Tibial nerve (tissue), 4 donors: ENCODE measurements around the gene USP35. TPM values are rescaled to one million over a fixed set of nuclear protein-coding genes. Genes with fewer than 3 reads are reported as not detected.
A peak's percentile ranks its signal among the peaks of the same experiment; 100 is the strongest.

ENCODE experiments used
- DNase-seq, 2 donors: peaks; one replicate each; pipeline ENCODE4 v3.0.0-alpha.2; 2019; ENCODE audit warnings: low spot score in 2 of 2
- H3K27ac ChIP-seq, 4 donors: fragments of 200-600 bp; sonication (generic) in 3 of 4; one replicate each; pipeline ENCODE4 v1.5.1; 2017 to 2019; ENCODE audit warnings: mild to moderate bottlenecking in 1 of 4
- H3K27me3 ChIP-seq, 2 donors: fragments of 200-600 bp; sonication (generic) in 1 of 2; one replicate each; pipeline versions ENCODE4 v1.5.1 to v1.6.0; 2017 to 2019
- H3K36me3 ChIP-seq, 3 donors: fragments of 200-600 bp; sonication (generic); one replicate each; pipeline ENCODE4 v1.5.1; 2018 to 2019
- H3K4me1 ChIP-seq, 4 donors: fragments of 200-600 bp; sonication (generic) in 3 of 4; one replicate each; pipeline ENCODE4 v1.5.1; 2017 to 2019
- H3K4me3 ChIP-seq, 4 donors: fragments of 200-600 bp; sonication (generic) in 3 of 4; one replicate each; pipeline ENCODE4 v1.5.1; 2017 to 2019; ENCODE audit warnings: mild to moderate bottlenecking in 1 of 4, moderate library complexity in 1 of 4
- H3K9me3 ChIP-seq, 4 donors: fragments of 200-600 bp; sonication (generic) in 3 of 4; one replicate each; pipeline ENCODE4 v1.5.1; 2017 to 2019
- EP300 ChIP-seq, 2 donors: sonication (generic); formaldehyde crosslinking; IDR thresholded peaks; one replicate each; pipeline ENCODE4 v1.6.1; 2017; ENCODE audit warnings: antibody characterized with exemption in 2 of 2, mild to moderate bottlenecking in 1 of 2
- POLR2A ChIP-seq, 2 donors: fragments of 450-650 bp; IDR thresholded peaks; one replicate each; pipeline ENCODE4 v1.6.1; 2017; ENCODE audit warnings: antibody characterized with exemption in 2 of 2, mild to moderate bottlenecking in 2 of 2, moderate library complexity in 2 of 2
- WGBS, 2 donors: methylation state at CpG; one replicate each; pipeline ENCODE4 v1.1.5; 2018; 5-methylcytosine and 5-hydroxymethylcytosine counted together
- total RNA-seq, 4 donors: library from RNA; depleted of rRNA; stranded (reverse); fragments of >200 nt; gene quantifications; one replicate each; pipeline ENCODE4 v1.1.0, GENCODE V29; 2016
- TF ChIP-seq, protein P1 (sequence below), 5 experiments: fragments of 200-600 bp in 3 of 5; fragments of 450-650 bp in 2 of 5; sonication (generic) in 3 of 5; IDR thresholded peaks; one replicate each; pipeline ENCODE4 v1.5.1; 2016 to 2019; ENCODE audit warnings: antibody characterized with exemption in 5 of 5, mild to moderate bottlenecking in 3 of 5, moderate library complexity in 2 of 5

USP35 gene
- total RNA-seq, 4 donors from 2014 or later, result 10.9 to 23.1 (median 12.6) TPM

DNA sequence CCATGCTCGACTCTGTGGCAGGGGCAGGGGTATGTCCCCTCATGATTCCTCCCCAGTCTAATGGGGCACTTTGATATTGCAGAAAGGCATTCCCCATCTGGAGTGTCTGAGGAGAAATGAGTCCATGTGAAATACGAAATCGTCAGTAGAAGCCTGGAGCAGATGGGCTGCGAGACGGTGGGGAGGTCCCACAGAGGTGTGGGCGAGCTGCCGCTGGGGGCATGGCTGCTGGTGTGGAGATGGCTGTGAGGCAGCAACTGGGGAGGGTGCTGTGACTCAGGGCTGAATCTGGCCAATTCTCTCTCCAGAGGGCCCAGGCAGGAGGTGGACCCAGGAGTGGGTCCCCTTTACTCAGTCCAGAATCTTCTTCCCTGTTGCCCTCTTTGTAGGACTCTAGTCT lies 11.5 kb upstream of the USP35 start:
- H3K36me3 ChIP-seq, result peaks cover 0 to 48% (median 0%) of the 10 kb centered on the region in 3 donors
- H3K9me3 ChIP-seq, result no peaks in the 10 kb centered on the region
- no peaks in the 10 kb centered on the region for H3K27me3 ChIP-seq
- no peaks in the 10 kb centered on the region for H3K4me1 ChIP-seq
- WGBS, 2 donors, result 84 to 91% methylated on average over 7 of the region's 7 CpGs
- no peak overlapping the region for H3K27ac ChIP-seq
- no peak overlapping the region for H3K4me3 ChIP-seq
- DNase-seq, result no peak
- TF ChIP-seq EP300 (IDR thresholded peaks at IDR 0.05) (no peak), POLR2A (IDR thresholded peaks at IDR 0.05) (no peak)
- TF ChIP-seq, protein P1, sequence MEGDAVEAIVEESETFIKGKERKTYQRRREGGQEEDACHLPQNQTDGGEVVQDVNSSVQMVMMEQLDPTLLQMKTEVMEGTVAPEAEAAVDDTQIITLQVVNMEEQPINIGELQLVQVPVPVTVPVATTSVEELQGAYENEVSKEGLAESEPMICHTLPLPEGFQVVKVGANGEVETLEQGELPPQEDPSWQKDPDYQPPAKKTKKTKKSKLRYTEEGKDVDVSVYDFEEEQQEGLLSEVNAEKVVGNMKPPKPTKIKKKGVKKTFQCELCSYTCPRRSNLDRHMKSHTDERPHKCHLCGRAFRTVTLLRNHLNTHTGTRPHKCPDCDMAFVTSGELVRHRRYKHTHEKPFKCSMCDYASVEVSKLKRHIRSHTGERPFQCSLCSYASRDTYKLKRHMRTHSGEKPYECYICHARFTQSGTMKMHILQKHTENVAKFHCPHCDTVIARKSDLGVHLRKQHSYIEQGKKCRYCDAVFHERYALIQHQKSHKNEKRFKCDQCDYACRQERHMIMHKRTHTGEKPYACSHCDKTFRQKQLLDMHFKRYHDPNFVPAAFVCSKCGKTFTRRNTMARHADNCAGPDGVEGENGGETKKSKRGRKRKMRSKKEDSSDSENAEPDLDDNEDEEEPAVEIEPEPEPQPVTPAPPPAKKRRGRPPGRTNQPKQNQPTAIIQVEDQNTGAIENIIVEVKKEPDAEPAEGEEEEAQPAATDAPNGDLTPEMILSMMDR (IDR thresholded peaks at IDR 0.05), result no peak

DNA sequence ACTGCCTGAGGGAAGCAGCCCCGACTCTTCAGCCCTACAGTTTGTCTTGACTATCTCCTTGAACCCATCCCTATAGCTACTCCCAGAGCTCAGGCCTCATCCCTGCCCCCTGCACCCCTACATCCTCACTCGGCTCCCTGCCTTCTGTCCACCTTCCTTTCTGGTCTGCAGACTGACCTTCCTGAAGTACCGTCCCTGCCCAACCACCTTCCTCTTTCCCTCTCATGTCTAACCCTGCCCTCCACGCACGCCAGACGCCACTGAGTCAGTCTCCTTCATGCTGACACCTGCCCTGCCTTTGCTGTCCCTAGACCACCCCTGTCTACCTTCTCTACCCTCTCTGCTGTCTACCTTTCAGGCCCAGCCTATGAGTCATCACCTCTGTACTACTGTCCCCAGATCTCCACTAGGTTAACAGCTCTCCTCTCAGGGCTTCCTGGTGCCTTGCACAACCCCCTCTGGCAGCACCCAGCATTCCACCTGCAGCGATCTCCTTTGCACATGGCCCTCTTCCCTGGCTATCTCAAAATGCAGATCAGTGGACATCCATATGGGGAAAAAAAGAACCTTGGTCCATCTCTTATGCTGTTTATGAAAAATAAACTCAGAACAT lies 9.2 kb upstream of the USP35 start:
- DNase-seq, result no peak
- Histone ChIP-seq H3K36me3 (peaks cover 0 to 29% (median 0%) of the 10 kb centered on the region in 3 donors), H3K4me3 (no peak overlapping the region), H3K27me3 (no peaks in the 10 kb centered on the region), H3K27ac (no peak overlapping the region), H3K9me3 (no peaks in the 10 kb centered on the region), H3K4me1 (peaks cover 0 to 6% (median 0%) of the 10 kb centered on the region in 4 donors)
- WGBS, 2 donors, result 88 to 90% methylated on average over 7 of the region's 7 CpGs
- TF ChIP-seq EP300 (IDR thresholded peaks at IDR 0.05), result no peak
- no peak for TF ChIP-seq POLR2A (IDR thresholded peaks at IDR 0.05)
- TF ChIP-seq, protein P1 (IDR thresholded peaks at IDR 0.05), result no peak

DNA sequence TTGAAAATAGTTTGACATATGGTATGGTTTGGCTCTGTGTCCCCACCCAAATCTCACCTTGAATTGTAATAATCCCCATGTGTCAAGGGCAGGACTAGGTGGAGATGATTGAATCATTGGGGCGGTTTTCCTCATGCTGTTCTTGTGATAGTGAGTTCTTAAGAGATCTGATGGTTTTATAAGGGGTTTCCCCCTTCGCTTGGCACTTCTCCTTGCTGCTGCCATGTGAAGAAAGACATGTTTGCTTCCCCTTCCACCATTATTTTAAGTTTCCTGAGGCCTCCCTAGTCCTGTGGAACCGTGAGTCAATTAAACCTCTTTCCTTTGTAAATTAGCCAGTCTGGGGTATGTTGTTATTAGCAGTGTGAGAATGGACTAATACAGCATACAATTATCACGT lies 8.0 kb upstream of the USP35 start:
- Histone ChIP-seq H3K36me3 (peaks cover 0 to 27% (median 0%) of the 10 kb centered on the region in 3 donors), H3K9me3 (no peaks in the 10 kb centered on the region), H3K27me3 (no peaks in the 10 kb centered on the region), H3K4me3 (no peak overlapping the region), H3K4me1 (peaks cover 0 to 11% (median 0%) of the 10 kb centered on the region in 4 donors), H3K27ac (no peak overlapping the region)
- WGBS, 2 donors, result 94 to 98% methylated on average over 4 of the region's 4 CpGs
- TF ChIP-seq, protein P1 (IDR thresholded peaks at IDR 0.05), result no peak
- TF ChIP-seq EP300 (IDR thresholded peaks at IDR 0.05) (no peak), POLR2A (IDR thresholded peaks at IDR 0.05) (no peak)
- no peak for DNase-seq

DNA sequence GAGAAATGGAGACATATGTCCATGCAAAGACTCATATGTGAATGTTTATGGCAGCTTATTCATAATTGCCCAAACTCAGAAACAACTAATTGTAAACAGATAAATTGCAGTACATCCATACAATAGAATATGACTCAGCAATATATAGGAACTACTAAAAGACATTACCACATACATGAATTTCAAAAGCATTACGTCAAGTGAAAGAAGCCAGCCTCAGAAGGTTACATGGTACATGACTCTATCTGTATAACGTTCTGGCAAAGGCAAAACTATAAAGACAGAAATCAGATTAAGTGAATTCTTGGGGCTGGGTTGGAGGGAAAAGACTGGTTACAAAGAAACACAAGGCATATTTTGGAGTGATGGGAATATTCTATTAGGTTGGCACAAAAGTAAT lies 7.5 kb upstream of the USP35 start:
- Histone ChIP-seq H3K27ac (no peak overlapping the region), H3K27me3 (no peaks in the 10 kb centered on the region), H3K4me1 (peaks cover 0 to 16% (median 0%) of the 10 kb centered on the region in 4 donors), H3K9me3 (no peaks in the 10 kb centered on the region), H3K4me3 (no peak overlapping the region), H3K36me3 (peaks cover 0 to 24% (median 0%) of the 10 kb centered on the region in 3 donors)
- WGBS, 2 donors, result 74 to 76% methylated on average over 2 of the region's 2 CpGs
- no peak for TF ChIP-seq POLR2A (IDR thresholded peaks at IDR 0.05)
- no peak for TF ChIP-seq EP300 (IDR thresholded peaks at IDR 0.05)
- TF ChIP-seq, protein P1 (IDR thresholded peaks at IDR 0.05), result no peak
- DNase-seq, result no peak

DNA sequence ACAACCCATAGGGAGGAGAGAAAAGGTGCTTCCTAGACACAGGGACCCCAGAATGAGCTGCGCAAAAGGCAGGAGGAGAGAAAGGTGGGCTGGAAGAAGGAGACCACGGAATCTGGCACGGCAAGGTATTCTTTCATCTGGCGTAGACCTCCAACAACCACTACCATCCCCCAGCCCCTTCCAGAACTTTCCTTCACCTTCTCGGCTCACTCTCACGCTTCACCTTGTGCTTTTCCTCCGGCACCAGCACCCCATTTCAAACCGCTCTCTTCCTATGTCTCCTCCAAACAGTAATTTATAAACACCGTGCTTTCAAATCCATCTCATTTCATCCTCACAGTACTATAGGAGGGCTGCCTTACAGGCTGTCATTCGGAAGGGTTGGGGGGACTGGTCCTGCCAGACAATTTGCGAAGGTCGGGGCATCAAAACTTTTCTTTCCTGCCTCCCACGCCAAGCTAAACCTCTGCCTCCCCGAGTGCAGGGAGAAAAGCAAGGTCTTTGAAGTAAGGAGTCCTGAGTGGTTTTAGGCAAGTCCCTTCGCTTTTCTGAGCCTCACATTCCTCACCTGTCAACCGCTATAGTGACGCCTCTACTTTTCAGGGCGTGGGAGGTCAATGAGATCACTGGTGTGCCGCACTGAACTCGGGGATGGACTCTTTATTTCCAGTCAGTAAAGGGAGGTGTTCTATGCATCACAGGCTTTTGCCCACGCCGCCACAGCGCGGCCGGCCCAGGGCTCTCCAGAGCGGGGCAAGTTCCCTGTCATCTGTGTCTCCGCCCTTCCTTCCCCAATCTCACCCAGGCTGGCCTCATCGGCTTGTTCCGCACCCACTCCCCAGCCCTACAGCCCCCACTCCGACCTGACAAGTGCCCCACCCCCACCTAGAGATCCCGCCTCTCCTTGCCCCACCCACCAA lies 1.1 kb upstream of the USP35 start:
- H3K4me1 ChIP-seq, result peaks cover 0 to 58% (median 15%) of the 10 kb centered on the region in 4 donors
- WGBS, 2 donors, result 20 to 21% methylated on average over 30 to 31 of the region's 31 CpGs

More for the DNA sequence above, 1.1 kb upstream of the USP35 start:
- H3K9me3 ChIP-seq, result no peaks in the 10 kb centered on the region
- H3K27ac ChIP-seq, result peak overlapping the region; percentile 83 to 91 (median 84)
- TF ChIP-seq EP300 (IDR thresholded peaks at IDR 0.05) (no peak), POLR2A (IDR thresholded peaks at IDR 0.05) (no peak)
- TF ChIP-seq, protein P1 (IDR thresholded peaks at IDR 0.05), result no peak
- DNase-seq, result no peak
- H3K36me3 ChIP-seq, result peaks cover 0 to 5% (median 0%) of the 10 kb centered on the region in 3 donors
- no peaks in the 10 kb centered on the region for H3K27me3 ChIP-seq
- H3K4me3 ChIP-seq, result peak overlapping the region; percentile 58 to 95 (median 82)
